Osteoblast (primary cell): ENCODE data around the gene RANBP2. TPM values are rescaled to one million over a fixed set of nuclear protein-coding genes. Genes with fewer than 3 reads are reported as not detected.

Source experiments
- DNase-seq: peaks from one replicate; pipeline ENCODE4 v3.0.0; 2011; ENCODE audit warnings: low spot score, mixed read lengths; ENCODE audit not compliant: insufficient read length; ENCODE audit errors: missing footprints
- H2AFZ ChIP-seq: 2 replicates; pipeline ENCODE4 v1.6.0; 2011; ENCODE audit warnings: mild to moderate bottlenecking, low read length
- H3K27ac ChIP-seq: 2 replicates; pipeline ENCODE4 v1.5.1; 2011; ENCODE audit warnings: mild to moderate bottlenecking, low read depth, low read length, moderate library complexity
- H3K27me3 ChIP-seq: 2 replicates; pipeline ENCODE4 v1.6.0; 2012; ENCODE audit warnings: mild to moderate bottlenecking, control low read depth, inconsistent platforms, low read length, moderate library complexity; ENCODE audit not compliant: insufficient read depth
- H3K36me3 ChIP-seq: 2 replicates; pipeline ENCODE4 v1.5.1; 2011; ENCODE audit warnings: mild to moderate bottlenecking, low read length, control low read depth, moderate library complexity; ENCODE audit not compliant: insufficient read depth
- H3K4me1 ChIP-seq: 2 replicates; pipeline ENCODE4 v1.5.1; 2011; ENCODE audit warnings: mild to moderate bottlenecking, low read length, control low read depth, moderate library complexity; ENCODE audit not compliant: insufficient read depth
- H3K4me2 ChIP-seq: 2 replicates; pipeline ENCODE4 v1.6.0; 2011; ENCODE audit warnings: mild to moderate bottlenecking, low read length; ENCODE audit not compliant: insufficient read depth
- H3K4me3 ChIP-seq: fragments of 200-600 bp; sonication (generic); 3 replicates; pipeline ENCODE4 v1.5.1; 2012; ENCODE audit warnings: mild to moderate bottlenecking, low read length, inconsistent platforms; ENCODE audit not compliant: insufficient read depth
- H3K79me2 ChIP-seq: 2 replicates; pipeline ENCODE4 v1.6.0; 2012; ENCODE audit warnings: mild to moderate bottlenecking, low read length, control low read depth, inconsistent platforms; ENCODE audit not compliant: insufficient read depth
- H3K9me3 ChIP-seq: 2 replicates; pipeline ENCODE4 v1.5.1; 2011; ENCODE audit warnings: low read depth, low read length, control low read depth
- H4K20me1 ChIP-seq: 2 replicates; pipeline ENCODE4 v1.6.0; 2012; ENCODE audit warnings: mild to moderate bottlenecking, low read length, control low read depth; ENCODE audit not compliant: insufficient read depth
- CTCF ChIP-seq: IDR thresholded peaks from 2 replicates; pipeline ENCODE4 v1.5.1; 2011; ENCODE audit warnings: mild to moderate bottlenecking, low read depth, low read length, moderate library complexity; ENCODE audit errors: extremely low read depth
- total RNA-seq: library from RNA; depleted of rRNA; stranded (reverse); fragments of >200 nt; gene quantifications from 2 replicates; pipeline ENCODE4 v1.2.3, GENCODE V29; 2012

Gene RANBP2
- total RNA-seq, 1 donor, result 74.9 TPM

GRCh38 chr2:108805782-108806181 lies 86.5 kb downstream of the RANBP2 start:
- TF ChIP-seq CTCF, result no peak
- Histone ChIP-seq H3K27ac (no peak overlapping the region), H3K27me3 (no peaks in the 10 kb centered on the region), H3K4me2 (no peak overlapping the region), H3K79me2 (peaks cover 7% of the 10 kb centered on the region), H3K36me3 (peaks cover 3% of the 10 kb centered on the region), H2AFZ (no peak overlapping the region), H3K9me3 (no peaks in the 10 kb centered on the region), H3K4me3 (no peak overlapping the region), H4K20me1 (no peaks in the 10 kb centered on the region), H3K4me1 (no peaks in the 10 kb centered on the region)
- DNase-seq, result no peak

DNA sequence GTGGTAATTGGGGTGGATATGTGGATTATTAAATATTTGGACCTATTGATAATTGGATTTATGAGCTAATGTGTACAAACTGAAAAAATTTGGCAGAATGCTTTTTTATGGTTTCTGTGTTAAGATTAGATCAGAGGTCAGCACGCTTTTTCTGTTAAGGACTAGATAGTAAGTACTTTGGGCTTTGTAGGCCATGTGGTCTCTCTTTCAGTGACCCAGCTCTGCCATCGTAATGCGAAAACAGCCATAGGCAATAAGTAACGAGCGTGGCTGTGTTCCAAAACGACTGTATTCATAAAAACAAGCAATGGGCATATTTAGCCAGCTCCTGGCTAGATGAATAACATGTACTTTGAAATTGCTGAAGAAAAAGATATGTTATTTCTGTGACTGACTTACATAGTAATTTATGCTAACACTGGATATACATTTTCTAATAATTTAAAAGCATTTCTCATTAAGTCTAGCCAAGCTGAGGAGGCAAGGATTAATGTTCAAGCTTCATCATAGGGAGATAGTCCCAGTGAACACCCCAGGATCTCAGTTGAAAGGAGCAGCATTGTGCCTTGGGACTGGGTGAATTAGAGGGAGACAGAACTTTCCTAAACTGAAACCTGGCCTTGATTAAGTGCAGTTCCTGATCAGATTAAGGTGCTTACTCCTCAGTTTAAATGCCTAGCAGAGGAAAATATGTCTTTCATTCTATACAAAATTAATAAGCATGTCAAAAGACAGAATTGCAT lies 87.3 kb downstream of the RANBP2 start:
- H3K4me3 ChIP-seq, result no peak overlapping the region
- DNase-seq, result no peak
- TF ChIP-seq CTCF, result no peak
- no peaks in the 10 kb centered on the region for H3K9me3 ChIP-seq
- no peak overlapping the region for H3K4me2 ChIP-seq
- H3K36me3 ChIP-seq, result peaks cover 3% of the 10 kb centered on the region
- no peaks in the 10 kb centered on the region for H3K27me3 ChIP-seq
- H3K79me2 ChIP-seq, result peaks cover 8% of the 10 kb centered on the region
- H3K27ac ChIP-seq, result no peak overlapping the region
- H4K20me1 ChIP-seq, result no peaks in the 10 kb centered on the region
- no peak overlapping the region for H2AFZ ChIP-seq
- no peaks in the 10 kb centered on the region for H3K4me1 ChIP-seq

- no peak for DNase-seq
- no peak for TF ChIP-seq CTCF
- peaks cover 8% of the 10 kb centered on the region for H3K36me3 ChIP-seq
- no peaks in the 10 kb centered on the region for H3K9me3 ChIP-seq
- H2AFZ ChIP-seq, result no peak overlapping the region
- no peaks in the 10 kb centered on the region for H3K4me1 ChIP-seq
- no peaks in the 10 kb centered on the region for H3K27me3 ChIP-seq
- H4K20me1 ChIP-seq, result no peaks in the 10 kb centered on the region
- no peak overlapping the region for H3K4me2 ChIP-seq
- H3K79me2 ChIP-seq, result peaks cover 8% of the 10 kb centered on the region
- no peak overlapping the region for H3K27ac ChIP-seq
- H3K4me3 ChIP-seq, result no peak overlapping the region
Measured at GRCh38 chr2:108809936-108810335, 90.7 kb downstream of the RANBP2 start.

- no peak overlapping the region for H3K4me2 ChIP-seq
- no peaks in the 10 kb centered on the region for H4K20me1 ChIP-seq
- no peak for DNase-seq
- H3K4me3 ChIP-seq, result no peak overlapping the region
- H2AFZ ChIP-seq, result no peak overlapping the region
- H3K36me3 ChIP-seq, result peaks cover 8% of the 10 kb centered on the region
- TF ChIP-seq CTCF, result no peak
- H3K79me2 ChIP-seq, result peaks cover 8% of the 10 kb centered on the region
- H3K9me3 ChIP-seq, result no peaks in the 10 kb centered on the region
- H3K27me3 ChIP-seq, result no peaks in the 10 kb centered on the region
- no peaks in the 10 kb centered on the region for H3K4me1 ChIP-seq
- H3K27ac ChIP-seq, result no peak overlapping the region
Measured at GRCh38 chr2:108810993-108811957, 92.0 kb downstream of the RANBP2 start.
